Duodenal mucosa (tissue), 2 donors: ENCODE data around the gene ARRDC1.
"Not testable (repeated sequence)": the region's sequence is repeated elsewhere in the genome, so short reads cannot be mapped to it uniquely, and the experiment has no call there.

ENCODE experiments used
- H3K27ac ChIP-seq: one replicate; pipeline ENCODE4 v1.7.0; 2013; ENCODE audit warnings: low read depth, low read length
- H3K27me3 ChIP-seq, 2 donors: one replicate each; pipeline ENCODE4 v1.7.0; 2013; ENCODE audit warnings: low read length in 2 of 2, control low read depth in 1 of 2; ENCODE audit not compliant: insufficient read depth in 2 of 2, control insufficient read depth in 1 of 2
- H3K36me3 ChIP-seq, 2 donors: one replicate each; pipeline ENCODE4 v1.7.0; 2013; ENCODE audit warnings: low read length in 2 of 2, control low read depth in 1 of 2; ENCODE audit not compliant: insufficient read depth in 2 of 2, control insufficient read depth in 1 of 2
- H3K4me1 ChIP-seq, 2 donors: one replicate each; pipeline ENCODE4 v1.7.0; 2013; ENCODE audit warnings: low read length in 2 of 2, control low read depth in 1 of 2; ENCODE audit not compliant: insufficient read depth in 2 of 2, control insufficient read depth in 1 of 2
- H3K4me3 ChIP-seq, 2 donors: one replicate each; pipeline ENCODE4 v1.7.0; 2013; ENCODE audit warnings: low read length in 2 of 2, low read depth in 1 of 2
- H3K9ac ChIP-seq, 2 donors: one replicate each; pipeline ENCODE4 v1.7.0; 2013; ENCODE audit warnings: low read length in 2 of 2, low read depth in 1 of 2
- H3K9me3 ChIP-seq, 2 donors: one replicate each; pipeline ENCODE4 v1.7.0; 2013; ENCODE audit warnings: low read length in 2 of 2, control low read depth in 1 of 2; ENCODE audit not compliant: control insufficient read depth in 1 of 2

The ARRDC1 gene

GRCh38 chr9:137621131-137621757 is 15.8 kb downstream of the ARRDC1 start:
- Histone ChIP-seq H3K4me1 (peaks cover 30 to 31% of the 10 kb centered on the region in 2 donors), H3K4me3 (peak overlapping the region; percentile 9 to 16), H3K27ac (no peak overlapping the region), H3K36me3 (peaks cover 5 to 7% of the 10 kb centered on the region in 2 donors), H3K9me3 (no peaks in the 10 kb centered on the region), H3K27me3 (no peaks in the 10 kb centered on the region), H3K9ac (peak overlapping the region in 1 of 2 donors; percentile 27)

DNA sequence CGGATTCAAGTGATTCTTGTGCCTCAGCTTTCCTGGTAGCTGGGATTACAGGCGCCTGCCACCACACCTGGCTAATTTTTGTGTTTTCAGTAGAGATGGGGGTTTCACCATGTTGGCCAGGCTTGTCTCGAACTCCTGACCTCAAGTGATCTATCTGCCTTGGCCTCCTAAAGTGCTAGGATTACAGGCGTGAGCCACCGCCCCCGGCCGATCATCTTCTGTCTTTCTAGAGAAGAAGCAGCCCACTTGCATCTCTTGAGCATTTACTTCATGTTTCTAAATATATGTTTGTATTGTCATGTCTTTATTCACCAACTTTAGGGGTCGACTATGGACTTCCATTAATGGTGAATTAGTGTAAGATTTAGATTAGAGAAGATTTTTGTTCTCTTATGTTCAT is 16.7 kb downstream of the ARRDC1 start:
- not testable (repeated sequence) for H3K9me3 ChIP-seq, H3K4me3 ChIP-seq, H3K27me3 ChIP-seq, H3K36me3 ChIP-seq, H3K9ac ChIP-seq, H3K27ac ChIP-seq
- H3K4me1 ChIP-seq, result peaks cover 26 to 31% of the 10 kb centered on the region in 2 donors

GRCh38 chr9:137626464-137626863 is 21.0 kb downstream of the ARRDC1 start:
- no peaks in the 10 kb centered on the region for H3K9me3 ChIP-seq
- no peaks in the 10 kb centered on the region for H3K36me3 ChIP-seq
- peaks cover 14% of the 10 kb centered on the region in 2 donors for H3K4me1 ChIP-seq
- no peak overlapping the region for H3K27ac ChIP-seq
- H3K9ac ChIP-seq, result no peak overlapping the region
- H3K27me3 ChIP-seq, result no peaks in the 10 kb centered on the region
- H3K4me3 ChIP-seq, result no peak overlapping the region

GRCh38 chr9:137627406-137627805 is 21.9 kb downstream of the ARRDC1 start:
- H3K4me1 ChIP-seq, result peaks cover 12 to 17% of the 10 kb centered on the region in 2 donors
- not testable (repeated sequence) for H3K9me3 ChIP-seq, H3K9ac ChIP-seq, H3K4me3 ChIP-seq, H3K27me3 ChIP-seq, H3K36me3 ChIP-seq, H3K27ac ChIP-seq

DNA sequence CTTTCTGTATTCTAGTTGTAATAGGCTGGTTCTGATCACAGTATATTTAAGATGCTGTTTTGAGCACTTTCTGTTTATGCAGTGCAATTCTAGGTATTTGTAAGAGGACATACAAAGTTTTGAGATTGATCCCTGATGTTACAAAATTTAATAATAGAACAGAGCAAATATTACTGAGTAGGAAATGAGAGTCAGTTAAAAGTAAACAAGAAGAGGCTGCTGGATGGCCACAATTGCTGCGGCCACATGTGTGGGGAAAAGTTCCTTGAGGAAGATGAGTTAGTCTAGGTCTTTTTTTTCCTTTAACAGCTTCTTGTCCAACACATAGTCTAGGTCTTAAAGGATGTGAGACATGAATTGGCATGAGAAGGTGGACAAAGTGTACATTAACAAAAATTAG is 24.6 kb downstream of the ARRDC1 start:
- no peak overlapping the region for H3K4me3 ChIP-seq
- H3K27me3 ChIP-seq, result no peaks in the 10 kb centered on the region
- H3K9me3 ChIP-seq, result no peaks in the 10 kb centered on the region
- H3K36me3 ChIP-seq, result no peaks in the 10 kb centered on the region
- no peak overlapping the region for H3K9ac ChIP-seq
- no peak overlapping the region for H3K27ac ChIP-seq
- peaks cover 12 to 22% of the 10 kb centered on the region in 2 donors for H3K4me1 ChIP-seq

DNA sequence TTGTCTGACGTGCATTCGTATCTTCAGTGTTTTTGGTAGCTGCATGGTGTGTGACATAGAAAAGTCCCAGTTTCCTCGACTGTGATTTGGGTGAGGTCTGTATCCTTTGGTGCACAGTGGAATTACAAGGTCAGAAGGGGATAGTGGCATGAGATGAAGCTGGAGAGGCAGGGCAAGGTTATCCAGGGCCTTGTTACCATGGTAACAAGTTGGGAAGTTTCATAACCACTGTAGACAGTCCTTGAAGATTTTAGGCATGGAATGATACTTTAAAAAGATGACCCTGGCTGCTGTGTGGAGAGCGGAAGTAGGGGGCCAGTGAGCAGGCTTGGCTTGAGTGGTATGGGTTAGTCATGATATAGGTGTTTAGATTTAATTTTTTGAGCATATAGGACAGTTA is 25.2 kb downstream of the ARRDC1 start:
- H3K27ac ChIP-seq, result no peak overlapping the region
- no peaks in the 10 kb centered on the region for H3K27me3 ChIP-seq
- H3K4me3 ChIP-seq, result no peak overlapping the region
- H3K36me3 ChIP-seq, result no peaks in the 10 kb centered on the region
- no peaks in the 10 kb centered on the region for H3K9me3 ChIP-seq
- H3K9ac ChIP-seq, result no peak overlapping the region
- H3K4me1 ChIP-seq, result peaks cover 12 to 22% of the 10 kb centered on the region in 2 donors

GRCh38 chr9:137631345-137632229 is 26.1 kb downstream of the ARRDC1 start:
- Histone ChIP-seq H3K9ac (no peak overlapping the region), H3K9me3 (no peaks in the 10 kb centered on the region), H3K27ac (no peak overlapping the region), H3K4me1 (peaks cover 12 to 22% of the 10 kb centered on the region in 2 donors), H3K36me3 (no peaks in the 10 kb centered on the region), H3K27me3 (no peaks in the 10 kb centered on the region), H3K4me3 (no peak overlapping the region)

DNA sequence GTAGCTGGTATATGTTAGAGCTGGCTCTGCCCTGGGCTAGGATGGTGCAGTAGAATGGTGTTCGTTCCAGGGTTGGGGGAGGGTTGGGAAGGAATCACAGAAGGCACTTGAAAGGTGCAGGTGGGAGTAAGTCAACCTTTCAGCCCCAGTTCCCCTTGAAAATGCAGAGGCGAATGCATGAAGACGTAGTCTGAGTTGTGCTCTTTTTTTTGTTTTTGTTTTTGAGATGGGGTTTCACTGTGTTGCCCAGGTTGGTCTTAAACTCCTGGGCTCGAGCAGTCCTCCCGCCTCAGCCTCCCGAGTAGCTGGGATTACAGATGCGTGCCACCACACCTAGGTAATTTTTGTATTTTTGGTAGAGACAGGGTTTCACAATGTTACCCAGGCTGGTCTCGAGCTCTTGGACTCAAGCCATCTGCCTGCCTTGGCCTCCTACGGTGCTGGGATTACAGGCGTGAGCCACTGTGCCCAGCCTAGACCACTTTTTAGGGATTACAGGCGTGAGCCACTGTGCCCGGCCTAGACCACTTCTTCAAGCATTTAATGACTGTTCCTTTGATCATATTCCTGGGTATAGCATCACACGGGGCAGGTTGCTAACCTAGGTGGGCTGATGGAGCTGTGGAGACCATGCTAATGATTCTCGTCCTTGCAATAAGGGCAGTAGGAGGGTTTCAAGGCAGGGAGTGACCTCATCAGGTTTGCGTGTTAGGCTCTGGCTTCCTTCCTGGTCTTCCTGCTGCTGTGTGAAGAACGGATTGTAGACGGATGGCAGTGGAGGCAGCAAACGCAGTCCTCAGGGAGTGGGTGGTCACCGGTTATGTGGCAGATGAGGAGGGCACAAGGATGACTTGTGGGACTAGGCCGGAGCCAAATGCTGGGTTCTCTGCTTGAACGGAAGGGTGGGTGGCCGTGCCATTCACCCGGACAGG is 27.0 kb downstream of the ARRDC1 start:
- H3K4me3 ChIP-seq, result no peak overlapping the region
- no peak overlapping the region for H3K9ac ChIP-seq
- H3K9me3 ChIP-seq, result no peaks in the 10 kb centered on the region
- peaks cover 12 to 22% of the 10 kb centered on the region in 2 donors for H3K4me1 ChIP-seq
- H3K36me3 ChIP-seq, result no peaks in the 10 kb centered on the region
- H3K27ac ChIP-seq, result no peak overlapping the region
- no peaks in the 10 kb centered on the region for H3K27me3 ChIP-seq

- Histone ChIP-seq H3K4me1 (peaks cover 12 to 22% of the 10 kb centered on the region in 2 donors), H3K27ac (no peak overlapping the region), H3K36me3 (no peaks in the 10 kb centered on the region), H3K4me3 (no peak overlapping the region), H3K9me3 (no peaks in the 10 kb centered on the region), H3K9ac (no peak overlapping the region), H3K27me3 (no peaks in the 10 kb centered on the region)
Observed at GRCh38 chr9:137634016-137634415, 28.5 kb downstream of the ARRDC1 start.
